Loucy (cell line): Measurements from ENCODE around the gene CD83.

ENCODE experiments used
- H2AFZ ChIP-seq: fragments of 200-600 bp; sonication (generic); 2 replicates; pipeline ENCODE4 v1.6.0; 2016; ENCODE audit warnings: antibody characterized with exemption, mild to moderate bottlenecking, low read length, moderate library complexity
- H3F3A ChIP-seq: fragments of 200-600 bp; 2 replicates; pipeline ENCODE4 v1.6.0; 2016; ENCODE audit warnings: antibody characterized with exemption, low read depth, mild to moderate bottlenecking
- H3K27me3 ChIP-seq: fragments of 200-600 bp; sonication (generic); 2 replicates; pipeline ENCODE4 v1.6.1; 2014; ENCODE audit warnings: low read length, mild to moderate bottlenecking; ENCODE audit not compliant: insufficient read depth, poor library complexity, severe bottlenecking
- H3K36me3 ChIP-seq: fragments of 200-600 bp; sonication (generic); 2 replicates; pipeline ENCODE4 v1.6.1; 2016; ENCODE audit warnings: low read length; ENCODE audit not compliant: insufficient read depth
- H3K4me1 ChIP-seq: fragments of 200-600 bp; sonication (generic); 2 replicates; pipeline ENCODE4 v1.5.1; 2014; ENCODE audit warnings: low read length, mild to moderate bottlenecking; ENCODE audit not compliant: insufficient read depth, poor library complexity, severe bottlenecking
- H3K4me2 ChIP-seq: fragments of 200-600 bp; sonication (generic); 2 replicates; pipeline ENCODE4 v1.6.0; 2014; ENCODE audit warnings: antibody characterized with exemption, low read length, low read depth, mild to moderate bottlenecking; ENCODE audit not compliant: poor library complexity, severe bottlenecking
- H3K4me3 ChIP-seq: fragments of 200-600 bp; sonication (generic); 2 replicates; pipeline ENCODE4 v1.5.1; 2014; ENCODE audit warnings: low read length, mild to moderate bottlenecking, mixed read lengths; ENCODE audit not compliant: poor library complexity, severe bottlenecking
- H3K79me2 ChIP-seq: fragments of 200-600 bp; sonication (generic); 2 replicates; pipeline ENCODE4 v1.6.1; 2014; ENCODE audit warnings: low read length; ENCODE audit not compliant: insufficient read depth
- H3K9ac ChIP-seq: fragments of 200-600 bp; sonication (generic); 2 replicates; pipeline ENCODE4 v1.6.0; 2014; ENCODE audit warnings: mild to moderate bottlenecking, low read depth, low read length, moderate library complexity; ENCODE audit not compliant: poor library complexity, severe bottlenecking
- H3K9me2 ChIP-seq: fragments of 200-600 bp; sonication (generic); replicated peaks from 2 replicates; pipeline ENCODE4 v1.6.1; 2016; ENCODE audit warnings: low read depth, low read length, mixed read lengths
- H3K9me3 ChIP-seq: fragments of 200-600 bp; sonication (generic); 2 replicates; pipeline ENCODE4 v1.6.1; 2014; ENCODE audit warnings: mild to moderate bottlenecking, antibody characterized with exemption, low read length, low read depth; ENCODE audit not compliant: insufficient read depth
- H4K20me1 ChIP-seq: fragments of 200-600 bp; sonication (generic); 2 replicates; pipeline ENCODE4 v1.6.0; 2014; ENCODE audit warnings: antibody characterized with exemption, low read length, mild to moderate bottlenecking; ENCODE audit not compliant: insufficient read depth, poor library complexity, severe bottlenecking
- EZH2phosphoT487 ChIP-seq: fragments of 200-600 bp; IDR thresholded peaks from 2 replicates; pipeline ENCODE4 v1.6.1; 2018; ENCODE audit warnings: antibody characterized with exemption, mild to moderate bottlenecking, moderate library complexity, borderline replicate concordance
- TF ChIP-seq, protein P1 (sequence below): fragments of 200-600 bp; sonication (generic); conservative IDR thresholded peaks from 2 replicates; pipeline ENCODE4 v1.5.1; 2014; ENCODE audit warnings: mild to moderate bottlenecking, antibody characterized with exemption, low read length

Gene CD83

DNA sequence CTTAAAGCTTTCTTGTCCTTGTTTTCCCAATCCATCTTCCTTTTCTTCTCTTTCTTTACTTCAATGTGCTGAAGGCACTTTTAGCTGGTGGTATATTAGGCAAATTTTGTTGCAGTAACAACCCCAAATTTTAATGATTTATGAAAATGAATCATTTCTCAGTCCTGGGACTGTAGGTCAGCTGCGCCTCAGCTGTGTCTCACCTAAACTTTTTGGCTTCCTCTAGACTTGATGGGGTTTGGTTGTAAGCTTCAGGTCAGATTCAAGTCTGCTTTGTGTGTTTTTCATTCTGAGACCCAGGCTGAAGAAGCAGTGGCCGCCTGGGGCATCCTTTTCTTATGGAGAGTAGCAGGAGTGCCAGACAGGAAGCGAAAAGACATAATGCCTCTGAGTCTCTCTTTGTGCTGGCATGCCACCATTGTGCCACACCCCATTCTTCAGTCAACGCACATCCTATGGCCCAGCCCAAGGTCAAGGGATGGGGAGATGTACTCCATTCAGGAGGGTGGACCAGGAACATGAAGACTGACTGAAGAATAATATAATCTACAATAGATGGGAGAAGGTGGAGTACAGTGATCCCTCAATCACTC is 28.9 kb upstream of the CD83 start:
- Histone ChIP-seq H3K27me3 (no peaks in the 10 kb centered on the region), H3K9me3 (no peaks in the 10 kb centered on the region), H3K9ac (no peak overlapping the region), H2AFZ (no peak overlapping the region), H3K79me2 (no peaks in the 10 kb centered on the region), H3K4me2 (no peak overlapping the region), H3F3A (no peaks in the 10 kb centered on the region), H3K4me3 (no peak overlapping the region), H3K4me1 (no peaks in the 10 kb centered on the region), H3K9me2 (no peaks in the 10 kb centered on the region), H4K20me1 (no peaks in the 10 kb centered on the region), H3K36me3 (no peaks in the 10 kb centered on the region)
- TF ChIP-seq EZH2phosphoT487: no peak
- TF ChIP-seq, protein P1, sequence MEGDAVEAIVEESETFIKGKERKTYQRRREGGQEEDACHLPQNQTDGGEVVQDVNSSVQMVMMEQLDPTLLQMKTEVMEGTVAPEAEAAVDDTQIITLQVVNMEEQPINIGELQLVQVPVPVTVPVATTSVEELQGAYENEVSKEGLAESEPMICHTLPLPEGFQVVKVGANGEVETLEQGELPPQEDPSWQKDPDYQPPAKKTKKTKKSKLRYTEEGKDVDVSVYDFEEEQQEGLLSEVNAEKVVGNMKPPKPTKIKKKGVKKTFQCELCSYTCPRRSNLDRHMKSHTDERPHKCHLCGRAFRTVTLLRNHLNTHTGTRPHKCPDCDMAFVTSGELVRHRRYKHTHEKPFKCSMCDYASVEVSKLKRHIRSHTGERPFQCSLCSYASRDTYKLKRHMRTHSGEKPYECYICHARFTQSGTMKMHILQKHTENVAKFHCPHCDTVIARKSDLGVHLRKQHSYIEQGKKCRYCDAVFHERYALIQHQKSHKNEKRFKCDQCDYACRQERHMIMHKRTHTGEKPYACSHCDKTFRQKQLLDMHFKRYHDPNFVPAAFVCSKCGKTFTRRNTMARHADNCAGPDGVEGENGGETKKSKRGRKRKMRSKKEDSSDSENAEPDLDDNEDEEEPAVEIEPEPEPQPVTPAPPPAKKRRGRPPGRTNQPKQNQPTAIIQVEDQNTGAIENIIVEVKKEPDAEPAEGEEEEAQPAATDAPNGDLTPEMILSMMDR: no peak

DNA sequence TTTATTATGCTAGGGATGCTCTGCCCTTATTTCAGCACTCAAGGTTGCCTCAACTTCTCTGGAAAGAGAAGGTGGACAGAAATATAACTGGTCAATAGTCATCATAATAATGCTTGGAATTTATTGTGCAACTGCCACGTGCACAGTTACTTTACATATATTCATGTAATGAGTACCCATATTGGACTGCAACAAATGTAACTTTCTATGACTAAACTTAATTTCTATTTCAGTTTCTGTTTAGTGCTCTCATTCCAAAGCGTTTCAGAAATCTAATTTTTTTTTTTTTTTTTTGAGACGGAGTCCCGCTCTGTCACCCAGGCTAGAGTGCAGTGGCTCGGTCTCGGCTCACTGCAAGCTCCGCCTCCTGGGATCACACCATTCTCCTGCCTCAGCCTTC is 28.3 kb upstream of the CD83 start:
- H2AFZ ChIP-seq: no peak overlapping the region
- no peak overlapping the region for H3K4me3 ChIP-seq
- no peaks in the 10 kb centered on the region for H3K79me2 ChIP-seq
- H4K20me1 ChIP-seq: no peaks in the 10 kb centered on the region
- H3K4me1 ChIP-seq: no peaks in the 10 kb centered on the region
- H3K27me3 ChIP-seq: no peaks in the 10 kb centered on the region
- no peak for TF ChIP-seq EZH2phosphoT487
- TF ChIP-seq, protein P1: no peak
- H3F3A ChIP-seq: no peaks in the 10 kb centered on the region
- no peaks in the 10 kb centered on the region for H3K36me3 ChIP-seq
- no peak overlapping the region for H3K4me2 ChIP-seq
- H3K9me3 ChIP-seq: no peaks in the 10 kb centered on the region
- H3K9me2 ChIP-seq: no peaks in the 10 kb centered on the region
- no peak overlapping the region for H3K9ac ChIP-seq

DNA sequence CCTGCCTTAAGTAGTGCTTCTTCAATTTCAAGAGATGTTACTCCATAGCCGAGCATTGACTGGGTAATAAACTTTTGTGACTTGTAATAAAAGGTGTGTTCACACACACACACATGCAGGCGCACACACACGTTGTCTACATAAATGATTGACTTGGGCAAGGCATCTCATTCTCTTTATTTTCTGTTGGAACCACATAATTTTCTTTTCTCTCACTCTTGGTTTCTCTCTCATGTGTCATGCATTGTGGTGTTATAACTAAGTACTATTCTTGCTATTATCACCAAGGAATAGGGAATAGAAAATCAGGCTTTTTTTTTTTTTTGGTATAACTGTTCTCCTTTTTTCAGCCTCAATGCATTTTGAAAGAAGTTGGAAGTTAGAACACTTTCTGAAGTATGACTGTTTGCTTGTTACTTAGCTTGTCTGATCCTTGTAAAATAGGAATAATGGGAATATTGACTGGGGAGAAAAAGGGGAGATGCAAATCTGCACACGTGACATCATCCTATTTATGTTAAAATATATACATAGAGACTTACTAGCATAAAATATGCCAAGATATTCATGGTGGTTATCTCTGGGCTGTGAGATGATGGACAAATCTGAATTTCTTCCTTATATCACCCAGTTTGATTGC is 26.1 kb upstream of the CD83 start:
- H3K4me3 ChIP-seq: no peak overlapping the region
- H3K27me3 ChIP-seq: no peaks in the 10 kb centered on the region
- no peak overlapping the region for H2AFZ ChIP-seq
- no peaks in the 10 kb centered on the region for H3K36me3 ChIP-seq
- H3F3A ChIP-seq: no peaks in the 10 kb centered on the region
- H3K9me2 ChIP-seq: no peaks in the 10 kb centered on the region
- no peaks in the 10 kb centered on the region for H3K4me1 ChIP-seq
- H4K20me1 ChIP-seq: no peaks in the 10 kb centered on the region
- H3K9ac ChIP-seq: no peak overlapping the region
- H3K79me2 ChIP-seq: no peaks in the 10 kb centered on the region
- no peaks in the 10 kb centered on the region for H3K9me3 ChIP-seq
- H3K4me2 ChIP-seq: no peak overlapping the region
- no peak for TF ChIP-seq EZH2phosphoT487
- TF ChIP-seq, protein P1: no peak
